K562 (cell line): ENCODE results near the gene ACSBG1. TPM values are rescaled to one million over a fixed set of nuclear protein-coding genes. Genes with fewer than 3 reads are reported as not detected.

Experiments used
- ASH1L ChIP-seq: fragments of 450-650 bp; IDR thresholded peaks from 2 replicates; pipeline ENCODE4 v1.6.1; 2018; ENCODE audit warnings: borderline replicate concordance, mild to moderate bottlenecking, low read depth; ENCODE audit not compliant: partially characterized antibody
- CBX3 ChIP-seq, 2 experiments: IDR thresholded peaks; 1 replicate in 1 of 2; 2 replicates in 1 of 2; pipeline ENCODE4 v1.6.1; 2012; ENCODE audit warnings: inconsistent platforms in 2 of 2, low read length in 2 of 2, borderline replicate concordance in 1 of 2, control low read depth in 1 of 2
- CTBP1 ChIP-seq: fragments of 450-650 bp; IDR thresholded peaks from 2 replicates; pipeline ENCODE4 v1.6.1; 2016; ENCODE audit warnings: borderline replicate concordance
- MEF2D ChIP-seq: conservative IDR thresholded peaks from 2 replicates; pipeline ENCODE4 v1.6.1; 2016; ENCODE audit warnings: low read depth, missing genetic modification characterization, missing compliant biosample characterization
- PRMT5 ChIP-seq: sonication (generic); formaldehyde crosslinking; IDR thresholded peaks from 2 replicates; pipeline ENCODE4 v1.5.0; 2020; ENCODE audit warnings: missing genetic modification reagents
- SMAD4 ChIP-seq: fragments of 250-450 bp; sonication (Bioruptor Pico); conservative IDR thresholded peaks from 2 replicates; pipeline ENCODE4 v1.8.0; 2021; ENCODE audit warnings: inconsistent platforms, mild to moderate bottlenecking, moderate library complexity
- SMARCA4 ChIP-seq: fragments of 450-650 bp; IDR thresholded peaks from 2 replicates; pipeline ENCODE4 v1.6.1; 2016
- SRSF3 ChIP-seq: fragments of 200-400 bp; formaldehyde crosslinking; IDR thresholded peaks from 2 replicates; pipeline ENCODE4 v1.6.1; 2016; ENCODE audit warnings: mild to moderate bottlenecking, low read length, moderate library complexity; ENCODE audit not compliant: insufficient read depth
- SUPT5H ChIP-seq: fragments of 450-650 bp; IDR thresholded peaks from 2 replicates; pipeline ENCODE4 v1.6.1; 2016
- TAL1 ChIP-seq: fragments of 450-650 bp; IDR thresholded peaks from 2 replicates; pipeline ENCODE4 v1.6.1; 2016; ENCODE audit warnings: mild to moderate bottlenecking
- TOE1 ChIP-seq, 2 experiments: fragments of 450-650 bp in 1 of 2; sonication (generic) in 1 of 2; formaldehyde crosslinking in 1 of 2; IDR thresholded peaks; 2 replicates each; pipeline versions ENCODE4 v1.7.1 to v1.8.0; 2016 to 2022; ENCODE audit warnings: borderline replicate concordance in 2 of 2, mild to moderate bottlenecking in 2 of 2, antibody characterized with exemption in 1 of 2, inconsistent platforms in 1 of 2, low read depth in 1 of 2, missing genetic modification reagents in 1 of 2, moderate library complexity in 1 of 2
- polyA plus RNA-seq, 8 experiments: library from polyadenylated mRNA; depleted of rRNA in 4 of 8; stranded (reverse) in 5 of 8; unstranded in 3 of 8; fragments of >200 nt; fragmentation: Nextera tagmentation in 2 of 8; fragmentation: Illumina TruSeq in 1 of 8; extraction: Ambion mirVana in 2 of 8; extraction: Trizol in 1 of 8; gene quantifications; 2 replicates each; pipeline versions ENCODE4 v1.2.1 to v1.2.3, GENCODE V29; 2011 to 2014; ENCODE audit warnings: inconsistent platforms in 1 of 8, missing spikeins in 1 of 8
- total RNA-seq, 7 experiments: library from RNA; depleted of rRNA in 6 of 7; stranded (reverse); fragments of >200 nt in 6 of 7; fragmentation: Illumina TruSeq in 2 of 7; extraction: Trizol in 2 of 7; gene quantifications; 2 replicates each; pipeline versions ENCODE4 v1.2.1 to v1.2.3, GENCODE V29; 2011 to 2021; ENCODE audit warnings: low replicate concordance in 1 of 7
- TF ChIP-seq, protein P1 (sequence below): fragments of 450-650 bp; formaldehyde crosslinking; IDR thresholded peaks from 2 replicates; pipeline ENCODE4 v1.4.0; 2022; ENCODE audit warnings: mild to moderate bottlenecking, moderate library complexity
- TF ChIP-seq, protein P2 (sequence below): sonication (generic); formaldehyde crosslinking; IDR thresholded peaks from 2 replicates; pipeline ENCODE4 v1.8.0; 2022; ENCODE audit warnings: mild to moderate bottlenecking, missing genetic modification reagents
- TF ChIP-seq, protein P3 (sequence below): fragments of 450-650 bp; IDR thresholded peaks from 2 replicates; pipeline ENCODE4 v1.6.1; 2016; ENCODE audit warnings: mild to moderate bottlenecking, moderate library complexity

Gene ACSBG1
- total and polyA plus RNA-seq, 9 of the 15 experiments (the other 6 are each of a cell fraction or from before 2014, with no cell fraction given) = 0.36 to 6.4 (median 2.5) TPM

DNA sequence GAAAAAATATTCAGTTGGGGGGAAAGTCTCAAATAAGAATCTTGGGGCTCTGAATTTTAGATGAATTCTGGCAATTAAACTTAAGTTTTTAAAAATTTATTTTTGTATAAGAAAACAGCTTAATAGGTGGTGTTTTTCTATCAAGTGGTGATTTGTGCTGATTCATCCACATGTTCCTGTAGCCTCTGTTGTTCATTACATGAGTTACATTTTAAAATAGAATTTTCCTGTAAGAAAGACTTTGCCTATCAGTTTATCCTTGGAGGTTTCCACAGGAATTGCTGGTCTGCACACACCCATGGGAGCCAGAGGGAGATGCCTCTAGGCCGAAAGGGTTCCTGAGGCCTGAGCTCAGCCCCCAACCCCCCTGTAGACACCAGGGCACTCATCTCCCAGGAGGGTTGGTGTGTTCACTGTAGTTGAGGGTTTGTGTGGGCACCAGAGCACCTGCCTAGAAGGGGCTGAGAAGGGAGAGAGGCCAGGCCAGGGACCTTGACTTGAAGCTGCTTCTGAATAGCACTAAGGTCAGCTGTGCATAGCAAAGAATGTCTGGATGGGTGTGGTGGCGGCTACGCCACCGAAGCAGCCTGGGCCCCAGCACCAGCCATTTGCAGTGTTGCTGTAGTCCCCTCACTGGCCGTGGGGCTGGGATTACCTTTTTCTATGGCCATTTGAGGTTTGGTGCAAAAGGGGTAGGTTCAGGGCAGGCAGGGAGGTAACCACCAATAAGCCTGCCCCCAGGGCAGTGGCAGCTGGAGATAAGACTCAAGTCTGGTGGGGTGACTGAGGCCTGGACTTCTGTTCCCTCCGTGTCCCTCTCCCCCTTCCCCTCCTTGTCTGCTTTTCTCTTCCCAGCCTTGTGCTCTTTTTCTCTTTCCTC lies 41.9 kb upstream of the ACSBG1 start (continued):
- 0 out of 2 replicates have a peak, but pooled peaks have one; percentile 60 for TF ChIP-seq MEF2D (tag)
- TF ChIP-seq SMARCA4 = peak; percentile 65
- TF ChIP-seq, protein P1, sequence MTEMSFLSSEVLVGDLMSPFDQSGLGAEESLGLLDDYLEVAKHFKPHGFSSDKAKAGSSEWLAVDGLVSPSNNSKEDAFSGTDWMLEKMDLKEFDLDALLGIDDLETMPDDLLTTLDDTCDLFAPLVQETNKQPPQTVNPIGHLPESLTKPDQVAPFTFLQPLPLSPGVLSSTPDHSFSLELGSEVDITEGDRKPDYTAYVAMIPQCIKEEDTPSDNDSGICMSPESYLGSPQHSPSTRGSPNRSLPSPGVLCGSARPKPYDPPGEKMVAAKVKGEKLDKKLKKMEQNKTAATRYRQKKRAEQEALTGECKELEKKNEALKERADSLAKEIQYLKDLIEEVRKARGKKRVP (CRISPR knock-in tag) = no peak
- no peak for TF ChIP-seq PRMT5 (CRISPR knock-in tag)
- TF ChIP-seq, protein P2, sequence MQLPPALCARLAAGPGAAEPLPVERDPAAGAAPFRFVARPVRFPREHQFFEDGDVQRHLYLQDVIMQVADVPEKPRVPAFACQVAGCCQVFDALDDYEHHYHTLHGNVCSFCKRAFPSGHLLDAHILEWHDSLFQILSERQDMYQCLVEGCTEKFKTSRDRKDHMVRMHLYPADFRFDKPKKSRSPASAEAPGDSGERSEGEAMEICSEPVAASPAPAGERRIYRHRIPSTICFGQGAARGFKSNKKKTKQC = no peak
- TF ChIP-seq CBX3 (IDR thresholded peaks at IDR 0.05; ENCODE audit: borderline replicate concordance in 1 of 2, low read length in 2 of 2) = no peak
- TF ChIP-seq ASH1L = peak; percentile 33
- peak; percentile 70 for TF ChIP-seq SMAD4
- peak; percentile 52; the same call in 1 of the 2 replicates for TF ChIP-seq TAL1
- TF ChIP-seq SUPT5H = peak; percentile 38; the same call in 1 of the 2 replicates
- TF ChIP-seq SRSF3 = no peak
- TF ChIP-seq TOE1 (IDR thresholded peaks at IDR 0.05; ENCODE audit: borderline replicate concordance) = 0 out of 2 replicates have a peak, but pooled peaks have one; percentile 21
- TF ChIP-seq TOE1 (CRISPR knock-in tag; IDR thresholded peaks at IDR 0.05; ENCODE audit: borderline replicate concordance, low read depth) = no peak
- peak; percentile 50; the same call in 1 of the 2 replicates for TF ChIP-seq CTBP1
- TF ChIP-seq, protein P3, sequence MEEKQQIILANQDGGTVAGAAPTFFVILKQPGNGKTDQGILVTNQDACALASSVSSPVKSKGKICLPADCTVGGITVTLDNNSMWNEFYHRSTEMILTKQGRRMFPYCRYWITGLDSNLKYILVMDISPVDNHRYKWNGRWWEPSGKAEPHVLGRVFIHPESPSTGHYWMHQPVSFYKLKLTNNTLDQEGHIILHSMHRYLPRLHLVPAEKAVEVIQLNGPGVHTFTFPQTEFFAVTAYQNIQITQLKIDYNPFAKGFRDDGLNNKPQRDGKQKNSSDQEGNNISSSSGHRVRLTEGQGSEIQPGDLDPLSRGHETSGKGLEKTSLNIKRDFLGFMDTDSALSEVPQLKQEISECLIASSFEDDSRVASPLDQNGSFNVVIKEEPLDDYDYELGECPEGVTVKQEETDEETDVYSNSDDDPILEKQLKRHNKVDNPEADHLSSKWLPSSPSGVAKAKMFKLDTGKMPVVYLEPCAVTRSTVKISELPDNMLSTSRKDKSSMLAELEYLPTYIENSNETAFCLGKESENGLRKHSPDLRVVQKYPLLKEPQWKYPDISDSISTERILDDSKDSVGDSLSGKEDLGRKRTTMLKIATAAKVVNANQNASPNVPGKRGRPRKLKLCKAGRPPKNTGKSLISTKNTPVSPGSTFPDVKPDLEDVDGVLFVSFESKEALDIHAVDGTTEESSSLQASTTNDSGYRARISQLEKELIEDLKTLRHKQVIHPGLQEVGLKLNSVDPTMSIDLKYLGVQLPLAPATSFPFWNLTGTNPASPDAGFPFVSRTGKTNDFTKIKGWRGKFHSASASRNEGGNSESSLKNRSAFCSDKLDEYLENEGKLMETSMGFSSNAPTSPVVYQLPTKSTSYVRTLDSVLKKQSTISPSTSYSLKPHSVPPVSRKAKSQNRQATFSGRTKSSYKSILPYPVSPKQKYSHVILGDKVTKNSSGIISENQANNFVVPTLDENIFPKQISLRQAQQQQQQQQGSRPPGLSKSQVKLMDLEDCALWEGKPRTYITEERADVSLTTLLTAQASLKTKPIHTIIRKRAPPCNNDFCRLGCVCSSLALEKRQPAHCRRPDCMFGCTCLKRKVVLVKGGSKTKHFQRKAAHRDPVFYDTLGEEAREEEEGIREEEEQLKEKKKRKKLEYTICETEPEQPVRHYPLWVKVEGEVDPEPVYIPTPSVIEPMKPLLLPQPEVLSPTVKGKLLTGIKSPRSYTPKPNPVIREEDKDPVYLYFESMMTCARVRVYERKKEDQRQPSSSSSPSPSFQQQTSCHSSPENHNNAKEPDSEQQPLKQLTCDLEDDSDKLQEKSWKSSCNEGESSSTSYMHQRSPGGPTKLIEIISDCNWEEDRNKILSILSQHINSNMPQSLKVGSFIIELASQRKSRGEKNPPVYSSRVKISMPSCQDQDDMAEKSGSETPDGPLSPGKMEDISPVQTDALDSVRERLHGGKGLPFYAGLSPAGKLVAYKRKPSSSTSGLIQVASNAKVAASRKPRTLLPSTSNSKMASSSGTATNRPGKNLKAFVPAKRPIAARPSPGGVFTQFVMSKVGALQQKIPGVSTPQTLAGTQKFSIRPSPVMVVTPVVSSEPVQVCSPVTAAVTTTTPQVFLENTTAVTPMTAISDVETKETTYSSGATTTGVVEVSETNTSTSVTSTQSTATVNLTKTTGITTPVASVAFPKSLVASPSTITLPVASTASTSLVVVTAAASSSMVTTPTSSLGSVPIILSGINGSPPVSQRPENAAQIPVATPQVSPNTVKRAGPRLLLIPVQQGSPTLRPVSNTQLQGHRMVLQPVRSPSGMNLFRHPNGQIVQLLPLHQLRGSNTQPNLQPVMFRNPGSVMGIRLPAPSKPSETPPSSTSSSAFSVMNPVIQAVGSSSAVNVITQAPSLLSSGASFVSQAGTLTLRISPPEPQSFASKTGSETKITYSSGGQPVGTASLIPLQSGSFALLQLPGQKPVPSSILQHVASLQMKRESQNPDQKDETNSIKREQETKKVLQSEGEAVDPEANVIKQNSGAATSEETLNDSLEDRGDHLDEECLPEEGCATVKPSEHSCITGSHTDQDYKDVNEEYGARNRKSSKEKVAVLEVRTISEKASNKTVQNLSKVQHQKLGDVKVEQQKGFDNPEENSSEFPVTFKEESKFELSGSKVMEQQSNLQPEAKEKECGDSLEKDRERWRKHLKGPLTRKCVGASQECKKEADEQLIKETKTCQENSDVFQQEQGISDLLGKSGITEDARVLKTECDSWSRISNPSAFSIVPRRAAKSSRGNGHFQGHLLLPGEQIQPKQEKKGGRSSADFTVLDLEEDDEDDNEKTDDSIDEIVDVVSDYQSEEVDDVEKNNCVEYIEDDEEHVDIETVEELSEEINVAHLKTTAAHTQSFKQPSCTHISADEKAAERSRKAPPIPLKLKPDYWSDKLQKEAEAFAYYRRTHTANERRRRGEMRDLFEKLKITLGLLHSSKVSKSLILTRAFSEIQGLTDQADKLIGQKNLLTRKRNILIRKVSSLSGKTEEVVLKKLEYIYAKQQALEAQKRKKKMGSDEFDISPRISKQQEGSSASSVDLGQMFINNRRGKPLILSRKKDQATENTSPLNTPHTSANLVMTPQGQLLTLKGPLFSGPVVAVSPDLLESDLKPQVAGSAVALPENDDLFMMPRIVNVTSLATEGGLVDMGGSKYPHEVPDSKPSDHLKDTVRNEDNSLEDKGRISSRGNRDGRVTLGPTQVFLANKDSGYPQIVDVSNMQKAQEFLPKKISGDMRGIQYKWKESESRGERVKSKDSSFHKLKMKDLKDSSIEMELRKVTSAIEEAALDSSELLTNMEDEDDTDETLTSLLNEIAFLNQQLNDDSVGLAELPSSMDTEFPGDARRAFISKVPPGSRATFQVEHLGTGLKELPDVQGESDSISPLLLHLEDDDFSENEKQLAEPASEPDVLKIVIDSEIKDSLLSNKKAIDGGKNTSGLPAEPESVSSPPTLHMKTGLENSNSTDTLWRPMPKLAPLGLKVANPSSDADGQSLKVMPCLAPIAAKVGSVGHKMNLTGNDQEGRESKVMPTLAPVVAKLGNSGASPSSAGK = no peak
